Renal cortex interstitium (tissue), 15 donors: ENCODE data around the gene PXK. TPM values are rescaled to one million over a fixed set of nuclear protein-coding genes. Genes with fewer than 3 reads are reported as not detected.
A peak's percentile ranks its signal among the peaks of the same experiment; 100 is the strongest.
"Not testable (repeated sequence)": the region's sequence is repeated elsewhere in the genome, so short reads cannot be mapped to it uniquely, and the experiment has no call there.

ENCODE experiments used
- DNase-seq, 11 donors: peaks; one replicate each; pipeline ENCODE4 v3.0.0-alpha.2; 2013; ENCODE audit warnings: low read depth in 9 of 11, low spot score in 4 of 11; ENCODE audit errors: extremely low read depth in 1 of 11
- long read RNA-seq, 16 experiments: transcript quantifications; one replicate each; lab custom pipeline, GENCODE V29; 2026
- polyA plus RNA-seq, 3 donors: library from polyadenylated mRNA; unstranded; fragments of 120-200 nt; gene quantifications; one replicate each; pipeline ENCODE4 v1.2.1, GENCODE V29; 2013; ENCODE audit not compliant: insufficient read length in 3 of 3

The PXK gene
- 10 to 100 TPM; 21.8 to 34.0 (median 31.2) TPM for polyA plus RNA-seq
- long read RNA-seq, donor 1, partial matches to known transcripts, result 134 of 137 reads
- long read RNA-seq, donor 1, other reads (novel, unspliced or antisense), result 0 of 137 reads
- long read RNA-seq, donor 2, partial matches to known transcripts, result 58 of 123 reads
- long read RNA-seq, donor 2, other reads (novel, unspliced or antisense), result 65 of 123 reads
- long read RNA-seq, donor 3, partial matches to known transcripts, result 6 of 7 reads
- long read RNA-seq, donor 3, other reads (novel, unspliced or antisense), result 0 of 7 reads
- long read RNA-seq, donor 4, partial matches to known transcripts, result 70 of 198 reads
- long read RNA-seq, donor 4, other reads (novel, unspliced or antisense), result 127 of 198 reads
- long read RNA-seq, donor 5, result 0 reads
- long read RNA-seq, donor 6, partial matches to known transcripts, result 136 of 137 reads
- long read RNA-seq, donor 6, other reads (novel, unspliced or antisense), result 0 of 137 reads
- long read RNA-seq, donor 7, partial matches to known transcripts, result 295 of 402 reads
- long read RNA-seq, donor 7, other reads (novel, unspliced or antisense), result 106 of 402 reads
- long read RNA-seq, donor 8, partial matches to known transcripts, result 0 of 5 reads
- long read RNA-seq, donor 8, other reads (novel, unspliced or antisense), result 0 of 5 reads
- long read RNA-seq, donor 9, partial matches to known transcripts, result 0 of 4 reads
- long read RNA-seq, donor 9, other reads (novel, unspliced or antisense), result 0 of 4 reads
- long read RNA-seq, donor 10, partial matches to known transcripts, result 131 of 213 reads
- long read RNA-seq, donor 10, other reads (novel, unspliced or antisense), result 77 of 213 reads
- long read RNA-seq, donor 11, partial matches to known transcripts, result 0 of 1 reads
- long read RNA-seq, donor 11, other reads (novel, unspliced or antisense), result 0 of 1 reads
- long read RNA-seq, donor 12, partial matches to known transcripts, result 5 of 5 reads
- long read RNA-seq, donor 12, other reads (novel, unspliced or antisense), result 0 of 5 reads
- long read RNA-seq, donor 13, partial matches to known transcripts, result 350 of 353 reads
- long read RNA-seq, donor 13, other reads (novel, unspliced or antisense), result 0 of 353 reads
- long read RNA-seq, donor 14, partial matches to known transcripts, result 8 of 12 reads
- long read RNA-seq, donor 14, other reads (novel, unspliced or antisense), result 0 of 12 reads
- long read RNA-seq, donor 15, partial matches to known transcripts, result 0 of 1 reads
- long read RNA-seq, donor 15, other reads (novel, unspliced or antisense), result 0 of 1 reads
- long read RNA-seq, donor 16, partial matches to known transcripts, result 403 of 413 reads
- long read RNA-seq, donor 16, other reads (novel, unspliced or antisense), result 5 of 413 reads

DNA sequence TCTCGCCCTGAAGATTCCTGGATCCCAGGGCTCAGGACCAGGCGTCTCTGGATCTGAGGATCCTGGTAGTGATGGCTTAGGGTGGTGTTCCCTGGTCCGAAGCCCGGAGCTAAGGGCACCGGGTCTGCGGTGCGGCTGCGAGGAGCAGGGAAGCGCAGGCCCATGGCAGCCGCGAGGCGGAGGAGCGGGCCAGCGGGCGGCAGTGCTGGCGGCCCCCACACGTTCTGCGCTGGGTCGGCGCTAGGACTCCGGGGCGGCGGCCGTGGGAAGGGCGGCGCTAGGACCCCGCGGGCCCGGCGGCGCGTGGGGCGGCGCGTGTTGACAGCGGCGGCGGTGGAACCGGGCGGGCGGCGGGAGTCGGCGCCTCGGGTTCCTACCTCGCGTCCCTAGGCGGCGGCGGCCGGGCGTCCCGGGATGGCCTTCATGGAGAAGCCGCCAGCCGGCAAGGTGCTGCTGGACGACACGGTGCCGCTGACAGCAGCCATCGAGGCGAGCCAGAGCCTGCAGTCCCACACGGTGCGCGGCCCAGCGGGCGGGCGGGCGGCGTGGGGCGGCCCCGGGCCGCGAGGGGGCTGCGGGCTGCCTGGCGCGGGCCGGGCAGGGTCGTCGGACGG is at the start of gene PXK:
Gene PXK, plus strand, starts transcription at position 318 of the 614 bp plus-strand sequence. Its CDS starts 97 bp downstream, at position 415.
- peak in 7 of 11 donors; percentile 62 to 79 (median 72) for DNase-seq

DNA sequence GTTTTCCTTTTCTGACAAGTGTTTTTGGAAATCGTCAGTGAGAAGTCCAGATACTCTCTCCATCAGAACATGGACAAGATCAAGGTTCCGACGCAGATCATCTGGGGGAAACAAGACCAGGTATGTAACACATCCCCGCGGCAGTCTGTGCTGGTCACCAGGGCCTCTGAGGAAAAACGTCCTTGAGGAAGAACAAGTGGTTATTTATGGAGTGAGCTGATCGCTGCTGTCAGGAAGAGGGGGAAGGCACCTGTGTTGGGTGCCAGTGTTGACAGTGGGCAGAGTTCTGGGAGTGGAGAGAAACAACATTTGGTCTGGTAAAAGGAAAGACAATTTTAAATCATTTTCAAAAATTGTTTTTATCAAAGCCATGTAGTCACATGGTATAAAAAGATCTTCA is 47.4 kb upstream of the PXK start:
- no peak for DNase-seq

DNA sequence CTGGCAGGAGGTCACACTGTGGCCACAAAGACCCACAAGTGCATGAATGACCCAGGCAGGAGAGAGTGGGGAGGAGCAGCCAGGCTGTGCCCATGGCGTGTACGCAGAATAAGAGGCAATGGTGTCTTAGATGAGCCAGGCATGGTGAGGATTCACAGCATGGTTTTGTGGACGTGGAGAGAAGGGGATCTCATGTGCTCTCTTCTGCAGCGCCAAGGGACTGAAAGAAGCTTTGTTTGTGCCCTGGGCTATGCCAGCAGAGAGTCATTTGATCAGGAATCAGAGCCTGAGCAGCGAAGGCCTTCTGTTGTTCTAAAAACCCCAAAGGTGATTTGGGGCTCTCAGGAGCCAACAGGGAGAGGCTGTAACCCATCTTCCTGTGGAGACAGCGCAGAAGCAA is 45.3 kb upstream of the PXK start:
- no peak for DNase-seq

DNA sequence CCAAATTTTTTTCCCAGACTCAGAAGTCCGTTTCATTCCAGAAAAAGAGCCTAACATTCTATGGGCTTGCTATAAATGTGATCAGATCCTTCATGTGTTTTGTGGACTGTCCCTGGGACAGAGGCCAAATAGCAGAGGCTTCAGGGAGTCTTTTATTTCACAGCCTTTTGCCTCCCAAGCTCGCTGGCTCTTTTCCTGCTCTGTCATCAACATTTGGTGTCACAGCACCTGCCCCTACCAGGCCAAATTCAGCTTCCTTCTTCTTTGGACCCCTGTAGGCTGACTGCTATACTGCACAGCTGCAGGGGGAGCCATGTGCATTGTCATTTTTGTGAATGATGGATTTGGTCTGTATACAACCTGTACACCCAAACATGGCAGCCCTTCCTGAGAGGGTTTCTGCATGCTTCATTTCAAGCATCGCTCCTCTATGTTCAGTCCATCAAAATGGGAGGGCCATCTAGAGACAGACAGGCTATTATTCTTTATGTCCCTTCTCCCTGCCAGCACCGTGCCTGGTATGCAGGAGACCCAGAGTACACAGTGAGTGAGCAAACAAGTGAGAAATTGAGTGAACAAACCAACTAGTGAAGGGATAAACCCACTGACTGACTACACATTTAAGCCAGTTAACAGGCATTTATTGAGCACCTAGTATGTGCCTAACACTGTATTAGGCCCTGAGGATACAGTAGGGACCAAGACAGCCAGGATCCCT is 44.5 kb upstream of the PXK start:
- no peak for DNase-seq

DNA sequence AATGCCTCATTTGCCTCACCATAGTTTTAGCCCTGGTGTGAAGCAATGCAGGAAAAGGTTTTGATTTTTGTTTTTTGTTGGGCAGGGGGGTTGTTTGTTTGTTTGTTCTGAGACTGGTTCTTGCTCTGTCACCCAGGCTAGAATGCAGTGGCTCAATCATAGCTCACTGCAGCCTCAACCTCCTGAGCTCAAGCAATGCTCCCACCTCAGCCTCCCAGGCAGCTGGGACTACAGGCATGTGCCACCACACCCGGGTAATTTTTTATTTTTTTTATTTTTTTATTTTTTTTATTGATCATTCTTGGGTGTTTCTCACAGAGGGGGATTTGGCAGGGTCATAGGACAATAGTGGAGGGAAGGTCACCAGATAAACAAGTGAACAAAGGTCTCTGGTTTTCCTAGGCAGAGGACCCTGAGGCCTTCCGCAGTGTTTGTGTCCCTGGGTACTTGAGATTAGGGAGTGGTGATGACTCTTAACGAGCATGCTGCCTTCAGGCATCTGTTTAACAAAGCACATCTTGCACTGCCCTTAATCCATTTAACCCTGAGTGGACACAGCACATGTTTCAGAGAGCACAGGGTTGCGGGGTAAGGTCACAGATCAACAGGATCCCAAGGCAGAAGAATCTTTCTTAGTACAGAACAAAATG is 43.6 kb upstream of the PXK start:
- DNase-seq, result not testable (repeated sequence)

DNA sequence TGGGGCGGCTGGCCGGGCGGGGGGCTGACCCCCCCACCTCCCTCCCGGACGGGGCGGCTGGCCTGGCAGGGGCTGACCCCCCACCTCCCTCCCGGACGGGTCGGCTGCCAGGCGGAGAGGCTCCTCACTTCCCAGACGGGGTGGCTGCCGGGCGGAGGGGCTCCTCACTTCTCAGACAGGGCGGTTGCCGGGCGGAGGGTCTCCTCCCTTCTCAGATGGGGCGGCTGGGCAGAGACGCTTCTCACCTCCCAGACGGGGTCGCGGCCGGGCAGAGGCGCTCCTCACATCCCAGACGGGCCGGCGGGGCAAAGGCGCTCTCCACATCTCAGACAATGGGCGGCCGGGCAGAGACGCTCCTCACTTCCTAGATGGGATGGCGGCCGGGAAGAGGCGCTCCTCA is 42.2 kb upstream of the PXK start:
- DNase-seq, result not testable (repeated sequence)

DNA sequence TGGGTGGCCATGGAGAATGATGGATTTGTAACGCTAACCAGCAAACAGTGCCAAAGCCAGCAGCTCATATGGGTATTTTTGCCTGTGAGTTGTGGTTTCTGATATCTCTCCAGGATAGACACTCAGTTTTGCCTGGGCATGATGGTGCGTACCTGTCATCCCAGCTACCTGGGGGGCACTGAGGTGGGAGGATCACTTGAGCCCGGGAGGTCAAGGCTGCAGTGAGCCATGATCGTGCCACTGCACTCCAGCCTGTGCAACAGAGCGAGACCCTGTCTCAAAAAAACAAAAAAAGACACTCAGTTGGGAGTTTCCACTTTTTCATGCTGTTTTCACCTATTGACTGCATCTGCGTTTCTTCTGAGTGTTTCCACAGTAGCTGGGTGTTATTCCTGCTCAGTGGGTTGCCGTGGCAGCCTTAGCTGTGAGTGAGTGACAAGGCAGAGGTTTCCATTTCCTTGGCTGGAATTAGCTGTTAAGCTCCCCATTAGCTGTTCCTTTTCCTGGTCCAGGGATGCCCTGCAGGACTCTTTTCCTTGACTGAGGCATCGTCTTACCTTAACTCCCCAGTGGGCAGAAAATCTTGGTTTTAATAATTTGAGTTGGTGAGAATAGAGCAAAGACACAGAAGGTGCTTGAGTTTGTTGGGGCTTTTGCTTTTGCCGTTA is 40.9 kb upstream of the PXK start:
- DNase-seq, result no peak

DNA sequence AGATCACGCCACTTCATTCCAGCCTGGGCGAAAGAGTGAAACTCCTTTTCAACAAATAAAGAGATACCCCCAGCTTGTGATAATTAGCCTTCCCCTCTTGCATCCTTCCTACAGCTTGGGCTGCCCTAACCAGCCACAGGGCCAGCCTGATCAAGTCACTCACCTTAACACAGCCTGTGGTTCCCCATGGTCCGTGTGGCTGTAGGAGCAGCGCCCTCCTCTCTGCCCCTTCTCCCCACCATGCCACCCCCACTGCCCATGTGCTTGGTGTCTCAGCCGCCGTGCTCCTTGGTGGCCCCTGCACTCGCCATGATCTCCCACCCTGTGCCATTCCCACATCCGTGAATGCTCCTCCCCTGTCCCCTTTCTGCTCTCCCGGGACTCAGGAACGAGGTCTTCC is 39.8 kb upstream of the PXK start:
- DNase-seq, result no peak

DNA sequence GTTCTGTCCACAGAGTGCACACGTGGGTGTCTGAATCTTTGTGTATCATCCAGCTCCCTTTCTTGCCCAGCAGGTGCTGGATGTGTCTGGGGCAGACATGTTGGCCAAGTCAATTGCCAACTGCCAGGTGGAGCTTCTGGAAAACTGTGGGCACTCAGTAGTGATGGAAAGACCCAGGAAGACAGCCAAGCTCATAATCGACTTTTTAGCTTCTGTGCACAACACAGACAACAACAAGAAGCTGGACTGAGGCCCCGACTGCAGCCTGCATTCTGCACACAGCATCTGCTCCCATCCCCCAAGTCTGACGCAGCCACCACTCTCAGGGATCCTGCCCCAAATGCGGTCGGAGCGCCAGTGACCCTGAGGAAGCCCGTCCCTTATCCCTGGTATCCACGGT is 39.2 kb upstream of the PXK start:
- DNase-seq, result no peak

DNA sequence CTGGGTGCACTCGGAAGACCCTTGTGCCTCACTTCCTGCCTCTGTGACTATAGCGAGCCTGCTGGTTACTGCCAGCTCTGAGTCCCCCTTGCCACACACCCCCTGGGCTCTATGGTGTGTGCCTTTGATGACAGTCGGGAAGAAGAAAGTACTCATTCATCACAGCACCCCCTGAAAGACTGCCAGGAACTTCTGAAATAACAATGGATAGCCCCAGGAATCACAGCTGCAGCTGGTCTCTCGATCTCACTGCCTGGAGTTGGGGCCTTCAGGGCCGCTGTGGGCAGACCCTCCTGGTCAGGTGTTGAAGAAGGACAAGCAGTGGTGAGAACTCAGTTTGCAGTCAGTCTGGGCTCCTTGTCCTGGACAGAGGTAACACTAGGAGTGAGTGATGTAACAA is 36.4 kb upstream of the PXK start:
- no peak for DNase-seq

DNA sequence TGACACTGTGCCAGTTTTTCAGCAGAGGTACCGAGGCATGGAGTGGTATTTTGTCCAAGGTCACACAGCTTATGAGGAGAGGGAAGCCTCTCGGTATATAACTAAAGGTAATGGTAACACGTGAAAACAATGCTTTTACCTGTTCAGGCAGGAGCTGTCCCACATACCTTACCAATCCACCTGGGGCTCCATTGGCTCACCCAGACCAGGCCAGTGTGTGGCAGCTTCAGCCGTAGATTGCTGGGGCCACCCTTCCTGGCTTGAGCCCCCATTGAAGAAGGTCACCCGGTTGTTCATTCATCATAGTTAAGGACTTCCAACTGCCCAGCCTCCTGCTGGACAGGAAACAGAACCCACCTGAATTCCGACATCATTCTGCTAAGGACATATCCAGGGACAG is 35.8 kb upstream of the PXK start:
- no peak for DNase-seq

DNA sequence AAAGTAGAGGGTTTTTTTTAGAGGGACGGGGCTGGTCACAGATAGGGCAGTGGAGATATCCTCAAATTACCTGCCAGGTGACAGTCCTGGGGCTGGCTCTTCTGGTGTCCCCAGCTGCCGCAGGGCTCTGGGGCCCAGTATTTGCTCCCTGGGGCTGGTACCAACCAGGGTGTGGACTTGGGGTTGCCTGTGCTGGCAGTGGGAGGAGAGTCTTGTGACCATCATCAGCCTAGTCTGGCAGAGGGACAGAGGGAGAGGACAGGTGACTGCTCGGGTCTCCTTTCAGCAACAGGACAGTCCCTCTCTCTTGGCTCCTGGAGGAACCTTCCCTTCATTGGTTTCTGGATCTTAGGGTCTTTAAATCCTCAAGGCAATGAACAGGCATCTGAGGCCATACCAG is 34.5 kb upstream of the PXK start:
- DNase-seq, result no peak

DNA sequence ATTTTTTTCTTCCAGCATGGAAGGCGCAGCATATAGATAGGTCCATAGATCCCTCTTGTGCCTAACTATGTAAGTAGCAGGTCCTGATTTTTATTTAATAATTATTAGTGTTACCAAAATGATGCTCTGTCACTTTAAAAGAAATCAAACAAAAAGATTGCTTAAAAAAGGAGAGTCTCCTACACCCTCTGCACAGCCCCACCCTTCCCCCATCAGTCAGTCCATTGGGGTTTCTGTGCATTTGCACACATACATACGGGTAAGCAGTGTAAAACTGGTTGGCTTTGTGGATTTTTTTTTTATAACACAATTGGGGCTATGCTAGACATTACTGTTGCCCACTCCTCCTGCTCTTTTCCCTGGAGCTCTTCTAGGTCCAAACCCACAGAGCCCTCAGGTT is 33.6 kb upstream of the PXK start:
- DNase-seq, result no peak

DNA sequence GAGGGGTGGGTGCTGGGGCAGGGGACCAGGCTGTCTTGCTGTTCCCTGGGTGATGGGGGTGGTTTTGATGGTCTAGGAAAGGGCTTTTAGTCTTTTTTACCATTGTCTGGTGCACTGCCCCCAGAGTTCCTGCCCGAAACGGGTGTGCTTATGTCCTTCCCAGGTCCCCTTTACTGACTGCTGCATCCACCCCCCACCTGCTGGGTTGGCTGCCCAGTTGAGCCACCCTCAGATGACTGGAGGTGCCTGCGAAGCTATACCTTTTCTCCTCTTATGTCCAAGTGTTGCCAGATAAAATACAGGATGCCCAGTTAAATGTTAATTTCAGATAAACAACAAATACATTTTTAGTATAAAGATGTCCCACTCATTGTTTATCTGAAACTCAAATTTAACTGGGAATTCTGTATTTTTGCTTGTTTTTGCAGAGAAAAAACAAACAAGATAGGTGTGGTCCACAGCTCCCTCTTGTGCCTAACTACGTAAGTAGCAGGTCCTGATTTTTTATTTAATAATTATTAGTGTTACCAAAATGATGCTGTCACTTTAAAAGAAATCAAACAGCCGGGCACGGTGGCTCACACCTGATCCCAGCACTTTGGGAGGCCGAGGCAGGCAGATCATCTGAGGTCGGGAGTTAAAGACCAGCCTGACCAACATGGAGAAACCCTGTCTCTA is 32.7 kb upstream of the PXK start:
- peak in 2 of 11 donors; percentile 32 to 39 for DNase-seq

DNA sequence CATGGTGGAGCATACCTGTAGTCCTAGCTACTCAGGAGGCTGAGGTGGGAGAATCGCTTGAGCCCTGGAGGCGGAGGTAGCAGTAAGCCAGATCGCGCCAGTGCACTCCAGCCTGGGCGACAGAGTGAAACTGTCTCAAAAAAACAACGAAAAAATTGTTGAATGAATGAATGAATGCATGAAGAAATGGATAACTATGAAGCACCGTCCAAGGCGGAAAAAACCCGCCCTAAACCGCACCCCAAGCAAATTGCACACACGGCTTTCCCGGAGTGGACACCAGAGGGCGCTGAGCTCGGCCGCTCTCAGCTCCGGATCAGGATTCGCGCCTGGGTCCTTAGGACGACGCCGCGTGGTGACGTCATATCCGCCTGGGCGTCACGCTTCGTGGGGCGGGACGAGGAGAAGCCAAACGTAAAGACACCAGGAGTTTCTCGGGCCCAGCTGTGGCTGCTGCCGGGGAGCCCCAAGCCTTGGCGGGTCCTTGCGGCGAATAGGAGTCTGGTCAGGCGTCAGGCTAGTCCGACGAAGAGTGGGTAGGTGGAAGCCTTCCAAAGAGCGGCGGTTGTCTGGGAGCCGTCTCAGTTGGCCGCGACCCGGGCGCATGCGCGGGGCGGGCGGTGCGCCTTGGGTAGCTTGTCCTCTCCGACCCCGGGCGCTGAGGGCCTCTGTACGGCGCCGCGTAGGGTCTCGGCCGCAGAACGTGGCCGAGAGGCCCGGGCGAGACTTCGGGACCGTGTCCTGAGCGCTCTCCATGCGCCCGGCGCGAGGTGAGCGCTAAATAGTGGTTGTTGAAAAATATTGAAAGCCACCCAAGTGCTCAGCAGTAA is 26.6 kb upstream of the PXK start, which contains the start of the genes HTD2 and RPP14:
Gene HTD2, plus strand, starts transcription at position 639 of the 830 bp plus-strand sequence. CDS start 11,094 bp downstream, outside the sequence.
Gene RPP14, plus strand, starts transcription at position 364 of the 830 bp plus-strand sequence. CDS start 4,085 bp downstream, outside the sequence.
- DNase-seq, result peak; percentile 92 to 99 (median 98)
